Measurements from ENCODE around the gene TREML2.

The TREML2 gene

GRCh38 chr6:41231246-41231645 lies 30.3 kb upstream of the TREML2 start:
- no peaks in the 10 kb centered on the region for H3K9me3 ChIP-seq (ENCODE audit: control insufficient read depth, insufficient read depth, low read depth, low read length)
- H3K4me3 ChIP-seq (ENCODE audit: low read depth, low read length) = no peak overlapping the region
- H3K36me3 ChIP-seq (ENCODE audit: control insufficient read depth in 2 of 2, insufficient read depth in 1 of 2, low read length in 2 of 2) = no peaks in the 10 kb centered on the region
- TF ChIP-seq ZNF184 (tag by site-specific recombination; IDR thresholded peaks at IDR 0.05) (no peak), ZNF404 (tag by site-specific recombination; IDR thresholded peaks at IDR 0.05) (no peak), ATF2 (tag by site-specific recombination; IDR thresholded peaks at IDR 0.05; ENCODE audit: low read depth) (no peak), ZBTB21 (tag by site-specific recombination; IDR thresholded peaks at IDR 0.05) (no peak), ZFP41 (tag by site-specific recombination; IDR thresholded peaks at IDR 0.05; ENCODE audit: borderline replicate concordance) (no peak), MYNN (tag by site-specific recombination; IDR thresholded peaks at IDR 0.05; ENCODE audit: borderline replicate concordance) (no peak), ZIC2 (tag by site-specific recombination; IDR thresholded peaks at IDR 0.05) (no peak), ZNF660 (tag by site-specific recombination; IDR thresholded peaks at IDR 0.05) (no peak), ZNF555 (tag by site-specific recombination; conservative IDR thresholded peaks at IDR 0.05) (no peak), ZNF155 (tag by site-specific recombination; IDR thresholded peaks at IDR 0.05) (no peak), ZNF792 (tag by site-specific recombination; IDR thresholded peaks at IDR 0.05) (no peak), ZNF239 (tag by site-specific recombination; IDR thresholded peaks at IDR 0.05) (no peak), MZF1 (tag by site-specific recombination; IDR thresholded peaks at IDR 0.05; ENCODE audit: borderline replicate concordance) (no peak), IKZF3 (tag by site-specific recombination; IDR thresholded peaks at IDR 0.05) (no peak), PRDM4 (tag by site-specific recombination; IDR thresholded peaks at IDR 0.05) (no peak), ZNF654 (tag by site-specific recombination; IDR thresholded peaks at IDR 0.05; ENCODE audit: low read depth) (no peak), ZNF394 (tag by site-specific recombination; IDR thresholded peaks at IDR 0.05; ENCODE audit: borderline replicate concordance) (no peak), SALL2 (tag by site-specific recombination; IDR thresholded peaks at IDR 0.05; ENCODE audit: borderline replicate concordance) (no peak), ZNF48 (tag by site-specific recombination; IDR thresholded peaks at IDR 0.05) (no peak)
- TF ChIP-seq, protein P1, sequence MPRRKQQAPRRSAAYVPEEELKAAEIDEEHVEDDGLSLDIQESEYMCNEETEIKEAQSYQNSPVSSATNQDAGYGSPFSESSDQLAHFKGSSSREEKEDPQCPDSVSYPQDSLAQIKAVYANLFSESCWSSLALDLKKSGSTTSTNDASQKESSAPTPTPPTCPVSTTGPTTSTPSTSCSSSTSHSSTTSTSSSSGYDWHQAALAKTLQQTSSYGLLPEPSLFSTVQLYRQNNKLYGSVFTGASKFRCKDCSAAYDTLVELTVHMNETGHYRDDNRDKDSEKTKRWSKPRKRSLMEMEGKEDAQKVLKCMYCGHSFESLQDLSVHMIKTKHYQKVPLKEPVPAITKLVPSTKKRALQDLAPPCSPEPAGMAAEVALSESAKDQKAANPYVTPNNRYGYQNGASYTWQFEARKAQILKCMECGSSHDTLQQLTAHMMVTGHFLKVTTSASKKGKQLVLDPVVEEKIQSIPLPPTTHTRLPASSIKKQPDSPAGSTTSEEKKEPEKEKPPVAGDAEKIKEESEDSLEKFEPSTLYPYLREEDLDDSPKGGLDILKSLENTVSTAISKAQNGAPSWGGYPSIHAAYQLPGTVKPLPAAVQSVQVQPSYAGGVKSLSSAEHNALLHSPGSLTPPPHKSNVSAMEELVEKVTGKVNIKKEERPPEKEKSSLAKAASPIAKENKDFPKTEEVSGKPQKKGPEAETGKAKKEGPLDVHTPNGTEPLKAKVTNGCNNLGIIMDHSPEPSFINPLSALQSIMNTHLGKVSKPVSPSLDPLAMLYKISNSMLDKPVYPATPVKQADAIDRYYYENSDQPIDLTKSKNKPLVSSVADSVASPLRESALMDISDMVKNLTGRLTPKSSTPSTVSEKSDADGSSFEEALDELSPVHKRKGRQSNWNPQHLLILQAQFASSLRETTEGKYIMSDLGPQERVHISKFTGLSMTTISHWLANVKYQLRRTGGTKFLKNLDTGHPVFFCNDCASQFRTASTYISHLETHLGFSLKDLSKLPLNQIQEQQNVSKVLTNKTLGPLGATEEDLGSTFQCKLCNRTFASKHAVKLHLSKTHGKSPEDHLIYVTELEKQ (tag by site-specific recombination; IDR thresholded peaks at IDR 0.05; ENCODE audit: borderline replicate concordance) = no peak
- ChIA-PET POLR2A (no interaction called here), CTCF (interaction anchor here (0.6 kb wide), 1 partner anchor 76 kb away, joined by 3 read pairs; no protein-coding TSS in a partner anchor)
- no peak overlapping the region for H3K27ac ChIP-seq (ENCODE audit: extremely low read depth, low read depth, low read length)
- H3K4me1 ChIP-seq (ENCODE audit: control insufficient read depth, insufficient read depth, low read length) = peaks cover 5% of the 10 kb centered on the region; the same call in 1 of the 2 replicates
